HG03108 (cell line): ENCODE data around the gene DNAJB4.
"Not testable (repeated sequence)": the region's sequence is repeated elsewhere in the genome, so short reads cannot be mapped to it uniquely, and the experiment has no call there.

Experiments used
- ATAC-seq: cut with Tn5 transposase; IDR thresholded peaks from one replicate; pipeline ENCODE4 v1.9.1; 2021; ENCODE audit warnings: moderate library complexity; ENCODE audit not compliant: unreplicated experiment

Gene DNAJB4

GRCh38 chr1:77990629-77991204 is 14.0 kb upstream of the DNAJB4 start:
- no peak for ATAC-seq

GRCh38 chr1:77991638-77992037 is 13.1 kb upstream of the DNAJB4 start:
- no peak for ATAC-seq

GRCh38 chr1:77994117-77994705 is 10.5 kb upstream of the DNAJB4 start:
- ATAC-seq: no peak

- no peak for ATAC-seq
Measured at GRCh38 chr1:77996734-77997133, 8.0 kb upstream of the DNAJB4 start.

GRCh38 chr1:78000536-78000935 is 4.2 kb upstream of the DNAJB4 start:
- ATAC-seq: not testable (repeated sequence)

- ATAC-seq: no peak
Measured at GRCh38 chr1:78003070-78003746, 1.5 kb upstream of the DNAJB4 start.

- ATAC-seq: peak; percentile 41
Measured at GRCh38 chr1:78003882-78004718, 639 bp upstream of the DNAJB4 start.

GRCh38 chr1:78005448-78005722 is 646 bp downstream of the DNAJB4 start:
- ATAC-seq: no peak

- ATAC-seq: no peak
Measured at GRCh38 chr1:78005755-78006154, 1.0 kb downstream of the DNAJB4 start.

- ATAC-seq: no peak
Measured at GRCh38 chr1:78006521-78006920, 1.8 kb downstream of the DNAJB4 start.

GRCh38 chr1:78007677-78008341 is 3.1 kb downstream of the DNAJB4 start:
- ATAC-seq: no peak

- no peak for ATAC-seq
Measured at GRCh38 chr1:78009276-78009675, 4.5 kb downstream of the DNAJB4 start.

GRCh38 chr1:78009836-78010235 is 5.1 kb downstream of the DNAJB4 start:
- no peak for ATAC-seq

GRCh38 chr1:78011050-78011449 is 6.3 kb downstream of the DNAJB4 start:
- ATAC-seq: no peak

GRCh38 chr1:78015148-78015547 is 10.4 kb downstream of the DNAJB4 start:
- ATAC-seq: no peak

- no peak for ATAC-seq
Measured at GRCh38 chr1:78019024-78019423, 14.3 kb downstream of the DNAJB4 start.

GRCh38 chr1:78021134-78021533 is 16.4 kb downstream of the DNAJB4 start:
- ATAC-seq: not testable (repeated sequence)

- ATAC-seq: no peak
Measured at GRCh38 chr1:78029793-78030192, 25.1 kb downstream of the DNAJB4 start.

GRCh38 chr1:78032996-78033796 is 28.5 kb downstream of the DNAJB4 start:
- ATAC-seq: no peak

- no peak for ATAC-seq
Measured at GRCh38 chr1:78033797-78034172, 29.0 kb downstream of the DNAJB4 start.

- ATAC-seq: no peak
Measured at GRCh38 chr1:78035121-78035520, 30.4 kb downstream of the DNAJB4 start.
